ENCODE measurements around the gene WT1.

The WT1 gene

DNA sequence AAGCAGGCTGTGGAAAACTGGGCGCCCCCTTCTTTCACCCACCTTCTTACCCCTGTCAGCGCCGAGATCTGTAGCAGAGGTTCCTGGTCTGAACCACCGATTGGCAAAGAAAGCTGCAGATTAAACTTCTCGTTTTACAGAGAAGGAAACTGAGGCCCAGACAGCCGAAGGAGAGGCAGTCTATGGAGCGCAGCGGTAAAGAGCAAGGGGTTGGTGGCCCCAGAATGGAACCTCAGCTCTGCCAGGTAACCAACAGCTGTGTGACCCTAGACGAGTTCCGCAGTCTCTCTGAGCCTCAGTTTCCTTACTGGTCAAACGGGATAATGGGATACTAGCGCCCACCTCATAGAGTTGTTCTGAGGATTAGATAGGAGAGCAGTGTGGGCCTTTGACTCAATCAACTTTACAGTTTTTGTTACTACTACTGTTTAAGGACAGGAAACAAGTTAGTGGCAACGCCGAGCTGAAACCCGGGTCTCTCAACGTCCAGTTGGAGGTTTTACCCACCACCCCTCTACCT, 3.1 kb upstream of the WT1 start:
- DNase-seq: no peak

DNA sequence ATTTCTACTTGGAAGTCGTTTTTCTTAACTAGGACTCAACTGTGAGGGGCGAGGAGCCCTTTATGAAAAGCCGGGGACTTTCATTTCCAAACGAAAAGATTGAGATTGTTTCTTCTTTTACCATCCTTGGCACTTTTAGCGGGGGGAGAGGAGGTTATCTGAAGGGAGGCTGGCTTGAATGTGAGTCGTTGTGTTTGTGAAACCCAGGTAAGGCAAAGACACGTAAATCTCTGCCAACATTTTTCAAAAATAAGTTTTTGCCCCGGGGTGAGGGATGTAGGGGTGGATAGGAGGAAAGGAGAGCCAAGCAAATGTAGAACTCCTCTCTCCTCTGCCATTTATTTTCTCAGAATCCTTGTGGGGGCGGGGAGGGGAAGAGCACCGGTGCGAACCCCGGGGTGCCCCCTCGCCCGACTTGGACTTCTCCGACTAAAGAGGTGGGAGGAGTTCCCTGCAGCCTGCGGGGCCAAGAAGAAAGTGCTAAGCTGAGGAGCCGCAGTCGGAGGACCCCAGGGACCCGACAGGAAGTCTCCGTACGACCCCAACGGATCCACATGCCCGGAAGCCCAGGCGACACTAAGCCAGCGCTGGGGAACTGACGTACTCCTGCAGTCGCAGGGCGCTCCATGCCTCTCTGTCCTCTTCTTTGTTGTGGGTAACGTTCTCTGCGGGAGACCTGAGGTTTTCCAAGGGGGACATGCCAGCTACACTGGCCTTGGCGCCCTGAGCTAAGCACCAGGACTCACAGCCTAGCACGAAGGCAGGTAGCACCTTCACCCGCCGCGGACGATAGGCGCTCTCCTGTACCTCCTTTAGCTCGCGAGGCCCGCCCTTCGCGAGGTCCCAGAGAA, 2.4 kb upstream of the WT1 start:
- DNase-seq: peak; percentile 21

DNA sequence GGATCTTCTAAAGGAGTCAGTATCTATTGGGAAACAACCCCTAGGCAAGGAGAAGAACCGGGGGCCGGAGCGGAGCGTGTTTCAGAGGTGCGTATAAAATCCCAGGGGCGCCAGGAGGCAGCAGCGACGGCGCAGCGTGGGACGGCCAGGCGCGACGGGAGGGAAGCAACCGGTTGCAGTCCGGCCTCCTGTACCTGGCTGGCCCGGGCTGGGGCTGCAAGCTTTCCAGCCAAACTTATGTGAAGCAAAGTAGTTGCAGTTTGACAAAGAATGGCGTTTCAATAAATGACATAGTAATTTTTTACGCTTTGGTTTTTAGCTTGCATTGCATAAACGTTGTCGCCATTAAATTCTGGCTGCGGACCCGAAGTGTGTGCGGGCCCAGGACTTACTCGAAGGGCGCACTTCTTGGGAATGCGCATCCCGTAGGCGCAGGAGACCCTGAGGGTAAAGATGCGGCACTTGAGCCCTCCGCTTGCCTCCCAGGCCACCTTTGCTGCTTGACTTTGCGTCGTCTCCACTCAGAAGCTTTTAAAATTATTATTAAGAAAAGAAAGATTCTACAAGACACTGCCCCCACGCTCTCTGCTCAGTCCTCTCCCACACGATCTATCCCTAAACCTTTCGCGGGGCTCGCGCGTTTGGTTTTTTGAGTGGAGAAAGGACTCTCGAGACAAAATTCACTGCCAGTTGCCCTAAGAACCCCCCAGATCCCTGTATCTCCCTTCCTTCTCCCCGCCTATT, 1.6 kb upstream of the WT1 start:
- DNase-seq: no peak

DNA sequence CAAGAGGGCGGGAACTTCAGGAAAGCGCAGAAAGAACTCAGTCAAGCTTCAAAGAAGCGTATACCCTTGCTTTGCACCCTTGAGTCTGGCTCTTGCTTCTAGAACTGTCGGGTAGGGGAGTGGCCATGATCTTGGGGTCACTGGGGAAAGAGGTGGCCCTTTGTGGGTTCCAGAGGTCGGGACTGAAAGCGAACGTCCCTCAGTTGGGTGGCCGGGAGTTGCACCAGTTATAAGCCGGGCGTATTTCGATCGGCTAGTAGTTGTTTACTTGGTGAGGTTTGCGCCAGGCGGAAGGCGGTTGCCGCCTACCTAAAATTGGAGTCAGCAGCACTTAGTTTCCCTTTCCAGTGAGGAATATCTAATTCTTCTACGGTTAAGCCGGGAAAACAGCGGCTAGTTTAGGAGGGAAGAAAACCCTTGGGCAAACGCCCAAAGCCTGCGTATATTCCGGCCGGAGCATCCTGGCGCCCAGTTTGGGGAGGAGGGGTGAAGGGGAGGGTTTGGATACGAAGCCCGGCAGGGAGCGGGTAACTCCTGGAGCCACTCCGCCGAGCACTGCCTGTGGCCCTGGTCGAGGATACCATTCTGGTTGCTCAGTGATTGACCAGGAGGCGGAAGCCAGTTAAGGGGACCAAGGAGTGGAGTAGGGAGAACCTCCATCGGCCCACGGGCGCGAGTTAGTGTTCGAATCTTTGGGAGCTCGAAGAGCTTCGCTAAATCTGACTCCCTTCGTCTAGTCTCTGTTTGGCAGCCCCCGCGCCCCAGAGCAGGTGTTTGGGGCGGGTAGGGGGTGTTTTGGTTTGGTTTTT, 807 bp upstream of the WT1 start:
- peak; percentile 25 for DNase-seq

DNA sequence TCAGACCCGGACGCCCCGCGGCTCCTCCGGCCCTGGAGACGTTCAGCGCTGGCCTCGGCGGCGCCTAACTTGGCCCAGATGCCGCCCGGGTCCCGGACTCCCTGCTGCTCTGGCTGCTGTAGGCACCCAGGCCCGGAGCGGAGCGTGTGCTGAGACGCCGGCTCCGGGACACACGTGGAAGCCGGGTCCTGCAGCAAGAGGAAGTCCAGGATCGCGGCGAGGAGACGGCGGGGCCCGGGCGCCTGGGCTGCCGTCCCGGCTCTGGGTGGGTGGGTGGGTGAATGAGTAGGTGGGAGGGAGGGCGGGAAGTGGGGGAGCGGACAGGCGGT, 223 bp downstream of the WT1 start:
- DNase-seq: peak; percentile 29

DNA sequence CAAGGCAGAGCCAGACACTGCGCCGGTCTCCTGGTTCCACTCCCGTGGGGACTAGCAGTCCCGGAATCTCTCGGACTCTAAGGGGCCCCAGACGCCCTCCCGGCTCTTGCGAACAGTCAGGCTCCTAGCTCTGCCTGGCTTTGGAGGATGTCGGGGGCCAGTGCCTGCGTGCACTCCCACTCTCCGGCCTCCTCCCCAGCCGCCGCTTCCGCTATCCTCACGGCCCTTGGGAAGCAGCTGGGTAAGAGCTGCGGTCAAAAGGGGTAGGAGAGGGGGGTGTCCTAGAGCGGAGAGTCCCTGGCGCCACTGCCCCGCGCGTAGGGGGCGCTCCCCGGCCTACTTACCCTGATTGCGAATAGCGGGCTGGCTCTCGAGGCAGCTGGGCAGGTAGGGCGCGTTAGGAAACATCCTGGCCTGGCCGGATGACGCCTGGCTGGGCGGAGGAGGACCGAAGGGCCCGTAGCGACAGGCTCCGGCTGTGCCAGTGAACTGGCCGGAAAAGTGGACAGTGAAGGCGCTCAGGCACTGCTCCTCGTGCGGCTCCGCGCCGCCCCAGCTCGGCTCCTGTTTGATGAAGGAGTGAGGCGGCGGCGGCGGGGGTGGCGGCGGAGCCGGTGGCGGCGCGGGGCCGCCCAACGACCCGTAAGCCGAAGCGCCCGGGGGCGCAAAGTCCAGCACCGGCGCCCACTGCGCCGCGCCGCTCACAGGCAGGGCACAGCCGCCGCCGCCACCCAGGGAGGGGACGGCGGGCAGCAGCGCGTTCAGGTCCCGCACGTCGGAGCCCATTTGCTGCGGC, 785 bp downstream of the WT1 start:
- DNase-seq: peak; percentile 30

DNA sequence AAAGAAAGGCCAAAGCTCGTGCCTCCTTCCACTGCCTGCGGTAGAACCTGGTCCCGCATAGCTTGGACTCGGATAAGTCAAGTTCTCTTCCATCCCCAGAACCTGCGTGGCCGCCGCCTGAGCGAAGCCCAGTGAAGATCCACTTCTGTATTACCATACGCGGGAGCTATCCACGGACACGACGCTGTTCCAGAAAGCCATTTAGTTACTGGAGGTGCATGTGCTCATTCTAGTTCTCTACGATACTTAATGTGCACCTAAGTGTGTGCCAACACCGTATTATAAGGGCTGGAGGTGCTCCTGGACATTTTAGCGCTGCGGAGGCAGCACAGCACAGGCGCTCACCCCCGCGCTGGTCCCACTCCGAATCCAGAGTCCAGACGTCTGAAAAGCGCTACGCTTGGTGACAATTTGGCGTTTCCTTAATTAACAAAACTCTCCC, 1.4 kb downstream of the WT1 start:
- no peak for DNase-seq

DNA sequence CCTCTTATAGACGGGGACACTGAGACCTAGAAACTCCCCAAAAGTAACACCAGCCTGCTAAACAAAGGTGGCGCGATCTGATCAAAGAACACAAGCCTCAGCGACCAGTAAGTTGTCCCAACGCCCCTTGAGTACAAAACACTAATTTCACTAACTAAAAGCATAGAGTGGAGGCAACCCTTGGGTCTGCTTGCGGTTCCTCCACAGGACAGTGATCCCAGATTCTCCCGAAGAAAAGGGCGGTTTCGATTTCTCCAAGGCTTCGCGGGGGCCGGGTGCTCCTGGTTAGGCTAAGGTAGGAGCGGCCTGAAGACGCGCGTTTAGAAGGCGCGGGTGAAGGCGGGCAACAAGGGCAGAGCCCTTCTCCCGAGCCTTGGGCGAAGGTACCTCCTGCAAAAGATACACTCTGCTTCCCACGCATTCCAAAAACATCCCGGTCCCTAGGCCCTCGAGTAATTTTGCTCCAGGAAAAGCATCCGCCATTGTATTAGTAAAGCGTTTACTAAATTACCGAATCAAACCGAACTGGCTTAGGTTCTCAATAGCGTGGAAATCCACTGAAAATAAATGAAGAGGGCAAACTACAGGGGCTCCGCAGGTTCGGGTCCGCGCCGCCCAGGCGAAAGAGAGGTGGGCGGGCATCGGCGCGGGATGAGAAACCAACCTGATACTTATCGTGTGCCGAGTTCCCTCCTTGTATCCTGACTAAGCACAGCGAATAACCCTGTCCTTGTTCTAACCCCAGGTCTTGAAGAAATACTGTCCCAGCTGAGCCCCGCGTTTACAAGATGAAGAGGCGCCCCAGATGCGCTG, 2.0 kb downstream of the WT1 start:
- DNase-seq: no peak

DNA sequence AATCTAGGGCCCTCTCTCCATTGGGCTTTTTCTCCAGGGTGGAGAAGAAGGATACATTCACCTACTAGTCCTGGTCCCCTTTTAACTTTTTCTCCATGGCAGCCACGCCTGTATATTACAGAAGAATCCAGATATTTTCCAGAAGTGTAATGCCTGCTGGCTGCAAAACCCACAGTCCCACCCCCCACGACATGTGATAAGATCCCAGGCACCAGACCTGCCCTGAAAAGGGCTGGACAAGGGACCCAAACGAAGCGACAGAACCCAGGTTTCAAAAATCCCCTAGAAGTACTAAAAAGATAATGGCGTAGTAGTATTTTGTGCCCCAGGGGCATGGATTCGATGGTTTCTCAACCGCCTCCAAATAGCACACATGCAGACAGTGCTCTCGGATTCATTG, 2.8 kb downstream of the WT1 start:
- no peak for DNase-seq

DNA sequence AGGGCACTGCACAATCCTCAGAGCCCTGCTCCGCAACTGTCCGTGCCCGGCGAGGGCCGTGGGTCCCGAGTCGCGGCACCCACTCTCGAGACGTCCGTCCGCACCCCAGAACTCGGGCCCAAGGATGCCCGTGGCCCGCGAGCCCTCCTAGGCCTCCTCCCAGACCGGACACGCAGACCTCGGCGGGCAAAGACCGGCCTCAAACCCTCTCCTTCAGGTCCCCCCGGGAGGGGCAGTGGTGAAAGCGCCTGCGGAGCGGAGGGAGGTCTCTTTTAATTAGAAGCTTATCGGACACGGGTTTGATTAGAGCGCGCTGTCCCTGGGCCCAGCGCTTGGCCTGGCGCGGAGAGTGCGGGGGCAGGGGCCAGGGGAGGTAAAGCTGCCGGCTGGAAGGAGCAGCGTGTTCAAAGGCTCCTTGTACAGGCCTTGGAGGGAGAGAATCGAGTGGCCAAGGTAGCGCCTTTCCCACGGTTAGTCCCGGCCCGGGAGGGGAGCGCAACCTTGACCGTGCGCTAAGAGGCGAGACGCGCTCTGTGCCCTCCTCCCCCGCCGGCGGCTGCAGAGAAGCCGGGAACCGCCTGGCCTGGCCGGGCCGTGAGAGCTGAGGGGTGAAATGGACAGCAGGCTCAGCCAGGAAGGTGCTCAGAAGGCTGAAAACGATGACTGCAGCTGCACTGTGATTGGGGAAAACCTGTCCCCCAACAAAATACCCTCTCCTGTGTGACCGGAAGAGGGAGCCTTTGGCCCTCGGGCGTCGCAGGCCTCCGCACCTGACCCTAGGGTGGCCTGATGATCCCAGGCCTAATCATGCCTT, 4.6 kb downstream of the WT1 start:
- DNase-seq: no peak

DNA sequence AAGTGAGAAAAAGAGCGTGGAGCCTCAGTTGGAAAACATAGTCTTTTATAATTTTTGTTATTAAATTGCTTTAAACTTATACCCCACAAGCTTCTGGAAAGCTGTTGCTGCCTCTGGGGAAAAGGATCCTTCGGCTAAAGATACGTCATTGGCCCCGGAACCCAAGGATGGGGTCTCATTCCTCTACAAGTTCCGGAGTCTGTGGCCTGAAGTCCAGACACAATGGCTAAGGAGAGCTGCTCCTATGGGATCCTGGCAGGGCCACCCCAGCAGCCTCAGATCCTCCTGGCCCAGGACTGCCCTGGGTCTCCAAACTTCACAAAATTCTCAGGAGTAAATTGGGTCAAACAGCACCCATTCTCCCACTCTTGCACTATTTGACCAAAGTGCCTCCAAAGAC, 5.9 kb downstream of the WT1 start:
- DNase-seq: no peak

DNA sequence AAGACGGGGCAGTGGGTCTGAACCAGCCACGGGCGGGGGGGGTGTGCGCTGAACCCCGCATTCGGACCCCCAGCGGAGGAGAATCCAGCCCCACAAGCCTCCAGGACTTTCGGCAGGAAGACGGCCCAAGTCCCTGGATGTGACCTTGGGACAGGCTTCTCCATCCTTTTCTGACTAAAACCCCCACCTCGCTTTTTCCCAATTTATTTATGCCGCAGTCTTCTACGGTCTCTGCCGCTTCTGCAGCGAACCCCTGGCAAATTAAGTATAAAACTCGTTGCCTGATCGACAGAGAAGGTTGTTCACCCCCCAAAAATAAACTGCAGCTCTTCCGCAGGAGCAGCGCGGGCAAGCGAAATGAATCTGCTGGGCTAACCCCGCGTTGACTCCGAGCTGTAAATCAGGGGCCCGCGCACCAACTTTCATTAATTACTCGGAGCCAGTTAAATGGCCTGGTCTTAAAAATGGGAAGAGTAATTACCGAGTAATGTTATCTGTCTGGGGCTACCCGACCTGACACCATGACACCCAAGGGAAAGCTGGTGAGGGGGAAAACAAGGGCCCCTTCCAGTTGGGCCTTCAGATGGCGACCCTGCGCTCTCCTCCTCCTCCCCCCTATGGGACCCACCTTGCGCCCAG, 6.6 kb downstream of the WT1 start:
- DNase-seq: no peak

DNA sequence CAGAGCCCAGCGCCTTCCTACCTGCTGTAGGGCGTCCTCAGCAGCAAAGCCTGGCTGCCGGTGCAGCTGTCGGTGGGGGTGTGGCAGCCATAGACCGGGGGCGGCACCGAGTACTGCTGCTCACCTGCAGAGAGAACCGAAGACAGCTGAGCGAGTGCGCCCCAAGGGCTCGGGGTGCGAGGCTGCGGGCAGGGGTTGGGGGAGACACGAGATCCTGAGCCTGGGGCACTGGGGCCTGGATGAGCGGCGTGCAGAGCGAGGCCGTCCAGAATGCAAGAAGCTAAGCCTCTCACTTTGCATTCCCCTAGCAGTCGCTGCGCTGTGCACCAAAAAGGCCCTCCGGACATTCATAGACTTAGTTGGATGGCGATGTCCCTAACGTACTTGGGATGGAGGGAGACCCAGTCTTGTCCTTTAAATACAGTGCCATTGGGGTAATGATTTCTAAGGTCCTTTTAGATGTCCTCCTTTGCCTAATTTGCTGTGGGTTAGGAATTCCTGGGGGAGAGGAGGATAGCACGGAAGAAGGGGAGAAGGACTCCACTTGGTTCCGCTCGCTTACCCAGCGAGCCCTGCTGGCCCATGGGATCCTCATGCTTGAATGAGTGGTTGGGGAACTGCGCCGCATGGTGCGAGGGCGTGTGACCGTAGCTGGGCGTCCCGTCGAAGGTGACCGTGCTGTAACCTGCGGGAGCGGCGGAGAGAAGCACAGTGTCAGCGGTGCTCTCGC, 7.2 kb downstream of the WT1 start:
- no peak for DNase-seq

DNA sequence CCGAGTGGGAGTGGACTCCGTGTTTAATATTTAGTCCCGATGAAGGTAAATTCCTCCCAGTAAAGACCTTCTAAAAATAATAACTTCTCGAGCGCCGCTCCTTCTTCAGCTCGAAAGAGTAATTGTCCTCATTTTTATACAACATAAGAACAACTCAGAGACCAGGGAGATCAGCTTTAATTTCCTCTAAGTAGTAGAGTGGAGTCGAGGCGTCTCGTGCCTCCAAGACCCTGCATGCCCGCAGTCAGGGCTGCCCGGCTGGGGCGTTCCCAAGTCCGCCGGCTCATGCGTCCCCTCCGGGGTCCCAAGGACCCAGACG, 7.8 kb downstream of the WT1 start:
- DNase-seq: no peak

DNA sequence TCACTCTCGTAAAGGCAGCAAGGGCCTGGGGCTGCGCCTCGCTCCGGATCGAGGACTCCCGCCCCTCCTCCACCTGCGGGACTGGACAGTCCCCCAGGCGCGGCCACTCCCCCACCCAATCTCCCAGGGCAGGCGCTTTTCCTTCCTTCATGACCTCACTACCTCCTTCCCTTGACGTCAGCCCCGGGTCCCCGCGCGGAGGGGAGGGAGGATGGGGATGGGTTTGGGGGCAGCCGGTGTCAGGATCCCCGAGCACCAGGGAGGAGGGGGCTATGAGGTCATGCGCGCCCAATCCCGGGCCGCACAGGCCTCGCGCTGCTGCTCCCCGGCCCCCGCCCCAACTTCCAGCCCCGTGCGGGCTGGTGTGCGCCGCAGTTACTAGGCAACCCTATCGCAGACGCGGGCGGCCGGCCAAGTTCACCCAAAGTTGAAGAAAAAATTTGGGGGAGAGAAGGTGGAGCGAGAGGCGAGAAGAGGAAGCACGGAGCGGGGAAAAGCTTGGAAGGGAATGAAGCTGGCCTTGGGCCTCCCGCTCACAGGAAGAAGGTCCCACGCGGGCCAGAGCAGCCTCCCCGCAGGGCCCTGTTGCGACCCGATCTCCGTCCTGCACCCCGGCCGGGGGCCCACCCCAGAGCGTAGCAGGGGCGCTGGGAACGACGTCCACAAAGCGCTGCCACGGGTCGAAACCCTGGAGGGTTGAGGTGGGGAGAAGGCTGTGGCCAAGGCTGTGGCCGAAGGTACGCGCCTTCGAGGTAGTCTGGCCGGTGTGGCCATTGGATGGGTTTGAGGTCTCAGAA, 8.3 kb downstream of the WT1 start:
- peak; percentile 42 for DNase-seq

DNA sequence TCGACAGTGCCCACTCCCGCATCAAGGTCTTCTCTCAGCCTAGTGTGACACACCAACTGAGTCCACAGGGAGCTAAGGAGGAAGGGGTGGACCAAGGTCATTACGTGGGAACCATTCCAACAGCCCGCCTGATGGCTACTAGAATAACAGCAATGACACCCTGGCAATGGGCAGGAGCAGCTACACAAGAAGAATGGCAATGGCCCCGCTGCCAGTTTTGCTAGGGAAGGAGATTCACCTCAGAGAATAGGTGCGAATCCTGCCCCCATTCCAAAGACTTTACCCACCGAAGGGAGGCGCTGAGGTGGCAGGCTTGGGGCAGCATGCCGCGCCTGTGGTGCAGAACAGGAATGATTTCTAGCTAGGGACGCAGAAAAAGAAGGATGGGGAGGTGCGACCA, 9.1 kb downstream of the WT1 start:
- no peak for DNase-seq

DNA sequence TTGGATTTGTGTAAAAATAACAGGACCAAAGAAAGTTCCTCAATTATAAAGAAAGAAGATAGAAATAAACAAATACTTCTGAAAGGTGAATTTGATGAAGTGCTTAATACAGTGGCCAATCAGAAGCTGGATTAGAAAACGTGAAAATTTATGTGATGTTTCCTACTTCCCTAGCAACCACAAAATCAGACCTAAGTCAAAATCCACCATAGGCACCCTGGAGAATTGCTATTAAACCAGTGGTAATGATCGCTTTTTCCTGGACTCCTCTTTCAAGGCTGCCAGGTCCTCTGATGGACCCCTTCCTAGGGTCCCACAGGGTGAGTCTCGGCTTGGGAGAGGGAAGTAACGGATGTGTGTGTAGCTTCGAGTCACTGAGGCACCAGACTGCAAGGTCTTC, 9.6 kb downstream of the WT1 start:
- no peak for DNase-seq

DNA sequence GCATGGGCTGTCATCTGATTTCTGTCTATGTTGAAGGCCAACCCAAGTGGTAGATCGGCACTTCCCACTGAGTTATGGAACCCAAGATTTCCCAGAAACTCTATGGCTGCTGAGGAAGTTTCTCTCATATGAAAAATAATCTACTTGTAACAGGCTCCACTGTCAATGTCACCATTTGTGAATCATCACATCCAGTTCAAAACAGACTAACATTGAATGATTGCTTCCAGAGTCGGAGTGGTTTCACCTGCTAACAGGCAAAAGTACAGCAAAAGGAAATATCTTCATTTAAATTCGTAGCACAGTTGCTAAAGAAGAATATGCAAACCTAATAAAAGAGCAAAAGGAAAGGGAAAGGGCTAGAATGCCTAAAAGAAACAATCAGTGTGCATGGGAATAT, 12.8 kb downstream of the WT1 start:
- DNase-seq: no peak

DNA sequence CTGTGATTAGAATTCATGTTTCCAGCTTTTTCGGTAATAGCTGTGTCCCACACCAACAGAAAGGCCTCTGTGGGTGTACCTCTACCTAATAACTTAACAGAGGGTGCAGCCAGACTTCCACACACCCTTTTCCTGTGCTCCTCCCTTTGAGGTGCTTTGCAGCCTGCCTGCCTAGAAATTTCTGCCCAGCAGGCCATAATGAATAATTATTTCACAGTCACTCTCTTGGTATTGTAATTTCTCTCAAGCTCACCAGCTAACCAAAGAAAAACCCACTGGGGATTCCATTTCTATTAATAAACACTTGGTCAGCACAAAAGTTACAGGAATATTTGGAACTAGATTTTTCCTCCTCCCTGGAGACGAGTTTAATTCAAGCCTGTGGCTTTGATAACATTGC, 13.3 kb downstream of the WT1 start:
- DNase-seq: no peak
